Activated CD4-positive, CD25-positive, alpha-beta regulatory T cell treated with anti-CD3 and anti-CD28 coated beads, Interleukin-2, amount 50 U/mL, for 24 hours (primary cell): ENCODE data around the gene MVB12B.
A peak's percentile ranks its signal among the peaks of the same experiment; 100 is the strongest.

Source experiments
- ATAC-seq, 2 donors: fragments of 150-1000 bp; cut with Tn5 transposase; one replicate each; pipeline ENCODE4 v1.10.0; 2021; ENCODE audit warnings: mild to moderate bottlenecking in 1 of 2, moderate library complexity in 1 of 2

Gene MVB12B

DNA sequence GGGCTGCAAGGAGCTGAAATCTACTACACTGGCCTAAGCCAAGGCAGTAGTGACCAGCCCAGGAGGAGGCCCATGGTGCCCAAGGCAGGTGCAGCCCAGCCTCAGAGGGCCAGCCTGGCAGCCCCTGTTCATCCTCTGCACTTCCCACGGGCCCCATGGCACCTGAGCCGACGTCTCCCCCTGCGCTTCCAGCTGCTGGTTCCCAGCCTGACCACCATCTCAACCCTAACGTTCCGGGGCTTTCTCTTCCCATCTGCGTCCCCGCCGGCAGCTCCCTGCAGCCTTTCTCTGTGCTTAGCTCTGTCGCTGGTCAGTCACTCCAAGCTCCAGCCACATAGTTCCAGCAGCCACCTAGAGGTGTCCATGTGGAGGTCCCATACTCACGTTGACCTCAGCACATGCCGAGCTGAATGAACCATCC, 181.6 kb downstream of the MVB12B start:
- no peak for ATAC-seq

DNA sequence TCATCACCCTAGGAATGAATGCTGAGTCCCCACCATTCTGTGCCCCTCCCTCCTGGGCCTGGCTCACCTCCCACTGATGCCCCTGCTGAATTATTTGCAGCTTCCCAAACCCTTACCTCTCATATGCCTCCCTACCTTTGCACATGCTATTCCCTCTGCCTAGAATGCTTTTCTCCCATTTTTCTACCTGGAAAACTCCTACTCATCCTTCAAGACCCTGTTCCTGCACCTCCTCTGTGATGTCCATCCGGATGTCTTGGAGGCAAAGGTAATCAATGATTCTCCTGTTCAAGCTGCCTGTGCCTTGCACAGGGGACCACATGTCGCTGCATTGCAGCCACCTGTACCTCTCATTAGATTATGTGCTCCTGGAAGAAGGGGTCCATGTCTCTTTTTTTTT, 182.3 kb downstream of the MVB12B start:
- no peak for ATAC-seq

DNA sequence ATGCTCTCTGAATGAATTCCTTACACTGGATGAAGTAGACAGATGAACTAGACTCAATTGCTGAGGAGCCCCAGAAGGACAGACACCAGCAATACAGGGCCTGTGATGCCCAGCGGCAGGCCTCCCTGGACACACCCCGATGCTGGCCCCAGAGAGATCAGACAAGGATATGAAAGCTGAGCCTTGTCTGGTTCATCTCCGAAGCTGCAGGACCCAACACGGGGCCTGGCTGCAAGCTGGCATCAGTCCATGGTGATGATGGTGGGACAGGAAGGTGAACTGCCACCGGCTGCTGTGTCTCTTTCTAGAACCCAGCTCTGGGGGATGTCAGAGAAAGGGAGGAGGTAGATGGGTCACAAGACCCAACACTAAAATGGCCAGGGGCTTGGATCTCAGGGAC, 183.1 kb downstream of the MVB12B start:
- ATAC-seq = no peak

DNA sequence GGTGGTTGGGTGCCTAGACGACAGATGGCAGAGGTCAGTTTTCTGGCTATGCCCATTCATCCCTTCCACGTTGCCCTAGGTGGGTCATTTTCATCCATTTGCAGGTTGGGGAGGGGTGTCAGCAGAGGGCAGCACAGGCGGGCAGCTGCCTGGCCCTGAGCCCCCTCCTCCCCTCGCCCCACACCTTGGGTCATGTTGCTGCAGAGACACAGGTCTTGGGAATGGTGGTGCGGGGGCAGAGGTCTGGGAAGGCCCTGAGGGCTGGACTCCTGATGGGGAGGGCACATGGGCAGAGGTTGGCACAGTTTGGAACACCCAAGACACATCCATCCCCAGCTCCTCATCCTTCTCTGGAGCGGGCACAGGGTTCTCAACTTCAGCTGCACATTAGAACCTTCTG, 183.9 kb downstream of the MVB12B start:
- ATAC-seq = no peak

DNA sequence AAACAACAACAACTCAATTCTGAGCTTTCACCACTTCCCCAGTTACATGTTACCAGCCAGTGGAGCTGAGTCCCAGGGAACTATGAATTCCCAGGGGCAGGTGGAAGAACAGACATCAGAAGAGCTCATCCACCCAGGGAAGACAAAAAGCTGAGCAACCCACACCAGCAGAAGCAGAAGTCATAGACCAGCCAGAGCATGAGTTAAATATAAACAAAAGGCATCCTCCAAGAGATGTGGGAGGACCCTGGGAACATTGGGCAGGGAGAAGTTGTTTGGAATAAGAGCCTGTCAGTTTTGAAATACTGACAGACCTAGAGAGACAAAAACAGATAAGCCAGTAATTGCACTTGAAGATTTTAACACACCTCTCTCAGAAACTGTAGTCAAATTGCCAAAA, 184.8 kb downstream of the MVB12B start:
- ATAC-seq = no peak

DNA sequence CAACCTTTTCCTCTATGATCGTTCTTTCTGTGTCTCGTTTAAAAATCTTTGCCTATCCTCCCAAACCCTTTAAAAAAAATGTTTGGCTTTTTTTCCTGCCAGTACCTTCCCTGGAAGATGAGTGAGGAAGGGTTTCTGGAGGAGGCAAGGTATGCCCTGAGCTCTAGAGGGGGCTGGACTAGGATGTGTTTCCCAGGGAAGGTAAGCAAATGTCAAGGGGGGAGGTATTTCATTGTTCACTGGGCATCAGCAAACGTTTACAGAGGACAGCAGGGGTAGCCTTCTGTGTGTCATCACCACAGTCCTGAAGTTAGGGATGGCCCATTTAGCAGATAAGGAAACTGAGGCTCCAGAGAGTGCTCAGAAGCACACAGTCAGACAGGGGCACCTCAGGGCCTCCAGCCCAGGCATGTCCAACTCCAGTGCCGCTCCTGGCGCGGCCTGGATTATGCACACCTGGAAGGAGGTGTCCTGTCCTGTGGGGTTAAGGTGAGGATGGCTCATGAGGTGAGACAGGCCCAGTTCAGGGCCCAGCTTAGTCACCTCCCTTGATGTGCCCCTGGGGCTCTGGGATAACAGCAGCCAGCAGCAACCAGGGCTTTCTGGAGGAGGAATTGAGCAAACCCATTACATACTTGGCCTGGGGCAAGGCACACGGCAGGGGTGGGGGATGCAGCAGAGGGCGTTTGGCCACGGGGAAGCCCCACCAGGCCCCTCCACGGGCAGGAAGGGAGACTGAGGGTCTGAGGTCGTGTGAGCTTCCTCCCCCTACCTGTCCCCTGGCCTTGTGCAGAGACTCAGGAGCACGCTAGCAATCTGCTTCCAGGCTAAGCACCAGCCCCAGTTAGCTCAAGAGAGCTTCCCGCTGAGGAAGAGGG, 186.8 kb downstream of the MVB12B start:
- no peak for ATAC-seq

DNA sequence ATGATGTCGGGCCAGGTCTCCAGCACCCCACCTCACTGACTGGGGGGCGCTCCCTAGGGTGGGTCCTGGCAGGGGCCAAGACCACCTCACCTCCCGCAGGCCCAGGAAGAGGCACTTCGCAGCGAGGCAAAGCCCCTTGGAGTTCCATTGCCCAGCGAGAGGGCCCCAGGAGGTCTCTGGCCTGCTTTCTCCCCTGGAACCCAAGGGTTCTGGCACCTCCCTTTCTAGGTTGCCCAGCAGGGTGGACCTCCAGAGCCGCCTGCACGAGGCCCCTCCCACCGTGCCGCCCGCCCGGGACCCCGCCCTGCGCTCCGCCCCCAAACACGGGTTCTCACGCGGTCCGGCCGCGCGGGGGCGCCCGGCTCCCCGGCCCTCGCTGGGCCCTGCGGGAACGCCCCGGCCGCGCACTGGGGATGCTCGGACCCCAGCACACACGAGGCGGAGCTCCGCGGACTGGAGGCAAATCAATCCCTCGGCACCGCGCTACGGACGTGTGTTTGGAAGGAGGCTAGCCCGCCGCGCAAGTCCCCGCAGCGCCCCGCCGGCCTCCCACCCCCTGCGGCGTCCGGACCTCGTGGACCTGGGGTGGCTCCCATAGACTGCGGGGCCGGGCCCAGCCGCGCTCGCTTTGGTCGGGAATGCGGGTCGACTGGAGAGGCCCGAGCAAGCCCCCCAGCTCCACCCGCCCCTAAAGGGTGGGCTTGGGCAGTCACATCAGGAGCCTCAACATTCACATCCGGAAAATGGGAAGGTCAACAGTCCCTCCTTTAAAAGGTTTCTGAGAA, 187.6 kb downstream of the MVB12B start:
- ATAC-seq = peak; percentile 56 to 74

DNA sequence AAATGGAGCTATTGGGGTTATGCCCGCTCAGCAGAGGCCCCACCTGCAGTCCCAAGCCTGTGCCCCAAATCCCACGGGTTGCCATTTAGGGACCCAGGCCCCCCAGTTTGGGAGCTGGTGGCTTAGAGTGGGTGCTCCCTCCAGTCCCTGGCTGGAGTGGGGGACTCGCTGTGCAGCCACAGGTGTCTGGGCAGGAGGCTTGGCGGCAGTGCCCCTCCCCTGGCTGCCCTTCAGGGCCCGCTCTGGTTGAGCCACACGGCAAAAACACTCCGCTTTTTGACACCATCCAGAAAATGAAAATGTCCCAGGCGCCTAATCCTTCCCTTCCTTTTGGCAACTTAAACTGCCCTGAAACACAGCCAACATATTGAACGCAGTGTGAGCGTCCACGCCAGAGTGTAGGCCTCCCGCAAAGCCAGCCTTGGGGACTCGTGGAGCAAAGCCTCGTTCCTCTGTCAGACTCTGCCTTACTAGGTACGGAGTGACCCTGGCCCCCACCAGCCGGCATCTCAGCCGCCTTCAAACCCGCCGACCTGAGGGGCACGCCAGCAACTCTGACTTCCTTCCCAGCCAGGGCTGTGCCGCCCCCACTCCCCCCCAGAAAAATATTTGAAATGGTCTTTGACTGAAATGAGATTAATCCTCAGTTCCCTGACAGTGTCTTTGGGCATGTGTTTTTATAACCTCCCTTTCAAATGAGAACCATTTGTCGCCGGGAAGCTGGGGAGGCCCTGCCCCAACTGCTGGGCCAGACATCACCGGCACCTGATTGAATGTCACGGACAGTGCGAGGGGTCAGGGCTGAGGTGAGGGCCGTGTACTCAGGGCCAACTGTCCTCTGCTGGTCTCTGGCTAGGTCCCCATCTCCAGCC, 188.6 kb downstream of the MVB12B start:
- no peak for ATAC-seq

DNA sequence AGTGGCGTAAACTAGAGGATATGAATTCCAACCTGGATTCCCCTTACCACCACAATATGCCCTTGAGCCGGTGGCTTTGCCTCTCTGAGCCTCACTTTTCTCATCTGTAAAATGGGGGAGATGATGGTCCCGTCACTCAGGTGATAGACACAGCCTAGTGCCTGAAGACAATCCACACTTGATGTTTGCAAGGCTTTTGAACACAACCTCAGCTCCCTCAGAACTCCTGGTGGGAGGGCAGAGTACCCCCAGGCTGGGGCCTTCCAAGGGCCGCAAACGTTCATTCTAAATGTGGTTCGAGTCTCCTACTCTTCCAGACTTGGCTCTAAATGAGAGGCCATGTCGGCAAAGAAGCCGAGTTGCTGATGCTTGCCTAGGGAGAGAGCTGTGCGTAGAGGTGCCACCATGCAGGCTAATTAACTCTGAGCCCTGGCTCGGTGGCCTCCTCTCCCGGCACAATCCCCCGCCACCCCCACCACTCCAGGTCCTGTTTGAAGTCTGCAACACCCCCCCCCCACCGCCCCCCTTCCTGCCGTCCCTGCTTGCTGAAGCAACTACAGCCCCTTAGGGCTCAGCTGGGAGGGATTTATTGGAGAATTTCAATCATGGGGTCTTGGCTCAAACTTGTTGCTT, 189.4 kb downstream of the MVB12B start:
- no peak for ATAC-seq

DNA sequence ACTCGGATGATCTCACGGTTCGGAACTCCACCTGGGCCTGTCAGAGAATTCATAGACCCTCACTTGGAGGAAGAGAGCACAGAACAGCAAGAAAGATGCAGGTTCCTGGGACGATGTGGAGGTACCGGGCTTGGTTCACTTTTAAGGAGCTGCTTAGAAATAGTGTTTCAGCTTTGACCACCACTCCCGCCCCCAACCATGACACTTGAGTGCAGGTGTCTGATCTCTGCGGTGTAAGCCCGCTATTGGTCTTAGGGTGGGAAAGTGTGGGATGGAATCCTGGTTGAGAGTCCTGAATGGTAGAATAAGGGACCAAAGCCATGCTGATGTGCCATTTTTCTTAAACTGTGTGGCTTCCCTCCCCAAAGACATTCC, 189.9 kb downstream of the MVB12B start:
- ATAC-seq = no peak

DNA sequence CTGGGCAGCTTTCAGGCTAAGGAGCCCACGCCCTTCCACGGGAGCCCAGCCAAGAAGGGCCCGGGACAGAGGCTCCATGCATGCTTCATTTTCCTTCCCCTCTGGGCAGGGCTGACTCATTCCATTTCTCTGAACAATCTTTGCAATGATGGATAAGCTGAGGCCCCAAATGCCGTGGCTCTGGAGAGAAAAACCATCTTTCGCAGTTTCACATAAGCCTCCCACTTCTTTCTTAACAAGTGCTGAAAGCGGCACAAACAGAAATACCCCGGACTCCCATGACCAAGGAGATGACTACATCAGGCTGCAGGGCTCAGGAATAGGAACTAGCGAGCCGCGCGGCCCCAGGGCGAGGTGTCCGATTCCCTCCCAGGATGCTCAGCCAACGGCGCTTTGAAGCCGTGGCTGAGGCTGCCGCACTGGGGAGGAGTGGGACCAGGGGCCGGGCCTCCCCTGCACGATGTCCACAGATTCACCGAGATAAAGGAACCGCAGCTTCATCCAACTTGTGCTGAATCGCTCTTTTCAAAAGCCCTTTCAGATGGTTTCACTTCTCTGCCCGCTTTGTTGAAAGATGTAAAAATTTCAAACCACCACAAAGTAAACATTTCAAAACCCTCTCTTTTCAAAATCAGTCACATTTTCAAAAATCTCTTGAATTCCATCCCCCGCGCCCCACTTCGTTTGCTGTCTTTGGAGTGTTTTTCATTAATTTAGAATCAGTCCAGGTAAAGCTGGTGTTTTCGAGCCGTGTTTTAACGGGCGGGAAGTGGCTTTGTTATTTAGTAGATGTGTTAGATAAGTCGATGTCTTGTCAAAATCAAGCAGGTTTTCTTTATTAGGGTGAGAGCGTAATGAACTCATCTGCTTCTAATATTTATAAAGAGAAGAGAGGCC, 190.6 kb downstream of the MVB12B start:
- ATAC-seq = peak; percentile 36 to 63

DNA sequence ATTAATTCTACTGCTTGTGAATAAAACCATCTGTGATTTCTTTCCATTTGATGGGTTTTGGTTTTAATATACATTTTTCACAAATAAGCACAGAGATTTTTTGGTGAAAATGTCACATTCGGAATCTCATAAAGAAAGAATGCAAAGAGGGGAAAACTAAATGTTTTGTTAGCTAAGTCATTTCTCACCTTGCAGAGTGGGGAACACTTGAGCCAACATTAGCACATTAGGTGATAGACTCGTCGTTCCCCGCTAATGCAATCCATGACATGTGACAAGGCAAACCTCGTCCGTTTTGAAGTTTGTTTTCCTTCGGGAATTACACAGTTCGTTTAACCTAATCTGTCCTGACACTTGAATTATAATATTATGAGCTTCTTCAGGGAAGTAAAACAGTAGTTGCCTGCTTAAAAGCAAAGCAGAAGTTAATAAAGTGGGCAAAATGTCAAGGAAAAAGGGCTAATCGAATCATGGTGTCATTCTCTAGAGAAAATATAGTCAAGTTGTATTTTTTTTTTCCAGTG, 191.3 kb downstream of the MVB12B start:
- ATAC-seq = no peak

DNA sequence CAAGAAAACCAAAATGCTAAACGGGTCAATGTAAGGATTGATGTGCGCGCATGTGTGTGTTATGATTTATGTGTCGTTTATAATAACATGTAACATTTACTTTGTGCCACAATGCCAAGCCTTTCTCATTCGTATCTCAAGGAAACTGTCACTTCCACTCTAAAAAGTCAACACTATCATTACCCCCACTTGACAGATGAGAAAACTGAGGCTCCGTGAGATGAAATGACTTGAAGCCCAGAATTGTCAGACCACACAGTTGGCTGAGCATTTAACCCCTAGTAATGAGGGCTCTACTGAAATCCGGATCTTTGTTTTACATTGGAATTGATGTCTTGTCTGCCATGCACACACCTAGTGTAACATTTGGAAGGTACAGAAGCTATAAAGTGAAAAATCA, 192.1 kb downstream of the MVB12B start:
- no peak for ATAC-seq

DNA sequence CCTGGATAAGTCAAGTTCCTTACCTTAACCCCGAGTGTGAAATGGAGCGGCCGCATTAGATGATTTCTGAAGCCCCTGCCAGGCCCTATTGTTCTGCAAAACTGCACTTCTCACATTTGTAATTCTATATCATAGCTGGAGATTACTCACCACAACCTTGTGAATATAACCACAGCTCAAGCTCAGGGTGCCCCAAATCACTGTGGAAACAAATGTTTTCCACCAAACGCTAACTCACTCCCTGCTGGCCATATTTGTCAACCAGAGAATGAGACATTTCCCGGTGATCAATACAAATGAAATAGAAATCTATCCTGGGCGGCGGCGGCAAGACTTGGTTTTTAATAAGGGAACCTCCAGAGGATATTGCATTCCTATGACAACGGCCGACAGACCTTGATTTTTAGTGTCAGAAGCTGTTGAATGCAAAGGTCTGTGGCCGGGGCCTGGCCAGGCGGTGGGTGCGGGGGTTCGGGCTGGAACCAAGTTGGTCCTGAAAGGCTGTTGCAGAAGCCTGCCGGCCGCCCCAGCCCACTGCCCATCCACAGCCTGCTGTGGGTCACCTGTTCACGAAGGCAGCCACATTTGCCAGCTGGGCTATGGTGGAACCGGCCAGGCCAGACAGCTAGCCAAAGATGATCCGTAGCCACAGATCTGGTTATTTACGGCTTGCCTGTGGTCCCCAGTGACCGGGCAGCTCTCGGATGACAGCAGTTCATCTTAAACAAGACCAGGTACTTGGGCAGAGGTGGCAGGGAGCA, 193.2 kb downstream of the MVB12B start:
- ATAC-seq = no peak

DNA sequence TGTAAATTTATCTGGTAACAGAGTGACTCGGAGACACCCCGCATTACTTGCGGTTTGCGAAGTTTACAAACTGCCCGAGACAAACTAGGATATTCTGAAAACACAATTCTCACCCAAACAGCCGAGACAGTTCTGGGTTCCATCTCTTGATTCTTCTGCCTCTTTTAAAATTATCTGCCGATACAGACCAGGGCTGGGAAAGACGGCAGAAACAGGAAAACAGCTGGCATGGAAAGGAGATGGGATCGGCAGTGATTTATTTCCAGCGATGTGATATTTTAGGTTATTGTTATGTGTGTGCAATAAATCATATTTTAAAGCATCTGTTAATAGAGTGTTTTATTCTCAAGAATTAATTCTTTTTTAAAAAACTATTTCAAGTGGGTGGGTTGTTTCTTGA, 193.8 kb downstream of the MVB12B start:
- ATAC-seq = no peak

DNA sequence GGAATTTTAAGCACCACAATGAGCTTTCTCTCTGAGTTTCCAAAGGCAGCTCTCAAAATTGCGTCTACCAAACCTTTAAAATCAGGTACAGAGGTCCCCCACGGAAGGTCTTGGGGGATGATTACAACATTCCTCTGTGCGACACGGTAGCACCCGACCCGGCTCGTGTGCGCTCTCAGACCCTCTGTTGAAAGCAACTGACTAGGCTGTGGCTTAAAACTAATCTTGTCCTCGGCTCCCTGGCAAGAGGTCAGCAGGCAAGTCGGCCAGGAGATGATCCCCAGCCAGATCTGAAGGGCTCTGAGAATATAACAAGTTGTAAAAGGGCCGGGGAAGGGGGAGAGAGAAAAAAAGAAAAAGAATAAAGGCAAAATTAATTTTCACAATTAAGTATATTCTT, 194.5 kb downstream of the MVB12B start:
- no peak for ATAC-seq

DNA sequence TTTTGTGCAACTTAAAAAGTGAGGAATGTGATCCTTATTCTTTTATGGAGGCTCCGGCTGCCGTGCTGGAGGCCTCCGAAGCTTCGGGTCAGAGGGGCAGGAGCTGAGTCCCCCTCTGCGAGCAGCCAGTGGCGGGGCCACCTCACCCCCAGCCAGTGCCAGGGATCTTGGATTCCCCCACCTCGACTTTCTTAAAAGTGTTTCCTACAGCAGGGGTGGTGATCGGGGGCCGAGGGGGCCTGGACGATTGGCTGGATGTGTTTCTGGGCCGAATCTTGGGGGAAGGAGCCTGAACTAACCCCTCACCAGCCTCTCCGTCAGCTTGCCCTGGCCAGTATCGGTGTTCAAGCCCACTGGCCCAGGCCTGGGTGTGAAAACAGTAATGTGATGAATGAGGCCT, 194.9 kb downstream of the MVB12B start:
- ATAC-seq = no peak

DNA sequence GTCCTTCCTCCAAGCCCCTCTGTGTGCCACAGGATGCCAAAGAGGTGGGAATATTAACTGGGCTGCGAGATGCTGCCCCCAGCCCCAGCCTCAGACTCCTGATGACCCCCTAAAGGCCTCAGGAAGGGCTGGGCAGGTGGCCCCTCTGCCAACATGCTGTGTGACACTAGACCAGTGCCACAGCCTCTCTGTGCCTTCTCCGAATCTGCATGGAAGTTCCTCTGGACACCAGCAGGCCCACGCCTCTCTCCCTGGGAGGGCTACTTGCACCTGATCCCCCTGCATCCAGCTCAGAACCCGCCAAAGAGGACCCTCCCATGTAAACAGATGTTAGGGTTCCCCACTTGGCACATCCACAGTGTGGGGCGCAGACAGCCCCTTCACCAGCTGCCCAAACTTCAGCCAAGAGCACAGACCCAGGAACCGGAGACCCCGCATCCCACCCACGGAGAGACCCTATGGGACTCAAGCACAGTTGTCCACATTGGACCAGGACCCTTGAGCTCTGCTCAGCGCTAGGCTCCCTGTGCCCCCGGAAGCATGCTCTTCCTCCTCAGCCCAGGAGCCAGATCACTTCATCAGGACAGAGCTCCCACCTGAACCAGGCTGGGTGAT, 195.5 kb downstream of the MVB12B start:
- ATAC-seq = no peak

DNA sequence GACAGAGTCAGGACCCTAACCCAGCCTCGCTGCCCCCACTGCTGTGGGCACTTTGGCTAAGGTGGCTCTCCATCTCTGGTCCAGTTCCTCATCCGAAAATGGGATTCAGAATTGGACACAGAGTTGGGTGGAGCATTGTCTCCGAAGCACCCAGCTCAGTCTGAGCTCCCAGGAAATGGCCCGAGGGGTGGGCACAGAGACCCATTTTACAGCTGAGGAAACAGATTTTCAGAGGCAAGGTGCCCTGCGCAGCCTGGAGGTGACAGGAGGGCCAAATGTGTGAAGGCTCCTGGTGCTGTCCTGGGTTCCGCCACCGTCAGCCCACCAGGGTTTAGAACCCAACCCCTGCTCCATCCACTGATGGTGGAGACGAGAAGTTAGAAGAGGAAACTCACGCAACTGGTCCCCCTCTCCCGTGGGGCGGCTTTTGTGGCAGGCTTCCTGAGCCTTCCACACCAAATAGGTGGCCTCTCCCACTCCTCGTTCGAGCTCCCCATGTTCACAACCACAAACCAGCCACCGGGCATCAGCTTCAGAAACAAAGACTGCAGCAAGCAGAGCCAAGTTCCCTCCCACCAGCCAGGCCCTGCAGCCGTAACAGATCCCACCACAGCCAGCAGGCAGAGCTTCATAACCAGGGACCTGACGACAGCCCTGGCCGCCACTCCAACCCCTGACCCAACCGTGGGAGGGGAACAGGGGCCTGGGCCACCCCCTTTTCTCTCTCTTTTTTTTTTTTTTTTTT, 196.2 kb downstream of the MVB12B start:
- ATAC-seq = no peak
